GM19193 (cell line): Measurements from ENCODE around the gene ARHGEF28.

Experiments used
- POLR2A ChIP-seq: IDR thresholded peaks from 4 replicates; pipeline ENCODE4 v1.6.1; 2011; ENCODE audit not compliant: insufficient read depth, insufficient read length; ENCODE audit errors: extremely low read depth

Gene ARHGEF28

DNA sequence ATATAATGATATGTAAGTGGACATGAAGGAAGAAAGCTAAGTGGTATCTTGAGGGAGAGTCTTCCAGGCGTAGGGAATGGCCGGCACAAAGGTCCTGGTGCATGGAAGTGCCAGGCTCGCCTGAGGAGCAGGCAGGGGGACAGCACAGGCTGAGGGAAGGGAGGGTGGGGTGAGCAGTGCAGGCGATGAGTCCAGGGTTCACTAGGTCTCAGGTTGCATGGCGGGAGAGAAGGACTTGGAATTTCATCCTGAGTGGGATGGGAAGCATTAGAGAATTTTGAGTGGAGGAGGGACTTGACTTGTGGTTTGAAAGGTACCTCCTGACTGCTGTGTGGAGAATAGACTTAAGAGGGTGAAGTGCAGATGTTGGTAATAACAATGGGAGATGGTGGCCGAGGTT, 268.9 kb downstream of the ARHGEF28 start:
- no peak for TF ChIP-seq POLR2A

DNA sequence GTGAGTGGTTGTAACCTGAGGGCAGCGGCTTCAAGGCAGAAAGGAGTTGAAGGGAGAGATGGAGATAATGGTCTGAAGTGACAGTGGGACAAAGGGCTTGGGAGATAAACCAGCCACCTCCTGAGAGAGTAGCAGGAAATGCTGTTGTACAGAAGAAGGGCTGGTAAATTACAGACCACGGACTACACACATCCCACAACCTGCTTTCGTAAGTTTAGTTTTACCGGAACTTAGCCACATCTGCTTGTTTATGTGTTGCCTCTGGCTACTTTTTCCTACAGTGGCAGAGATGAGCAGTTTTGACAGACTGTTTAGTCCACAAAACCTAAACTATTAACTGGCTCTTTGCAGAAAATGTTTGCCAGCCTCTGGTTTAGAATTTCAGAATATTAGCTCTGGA, 269.5 kb downstream of the ARHGEF28 start:
- no peak for TF ChIP-seq POLR2A

DNA sequence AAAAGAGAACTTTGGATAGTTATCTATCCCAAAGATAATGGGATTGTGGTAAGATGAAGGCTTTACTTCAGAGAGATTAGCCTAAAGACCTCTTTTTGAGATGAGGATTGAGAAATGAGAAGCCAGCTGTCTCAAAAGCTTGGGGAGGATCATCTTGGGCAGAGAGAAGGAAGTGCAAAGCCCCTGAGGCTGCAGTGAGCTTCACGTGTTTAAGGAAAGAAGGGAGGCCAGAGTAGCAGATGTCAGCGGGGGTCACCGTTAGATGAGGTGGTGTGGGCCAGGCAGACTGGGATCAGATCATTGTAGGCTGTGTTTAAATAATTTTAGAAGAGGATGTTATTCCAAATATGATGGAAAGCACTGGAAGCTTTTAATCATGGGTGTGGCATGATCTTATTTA, 270.1 kb downstream of the ARHGEF28 start:
- TF ChIP-seq POLR2A = no peak

DNA sequence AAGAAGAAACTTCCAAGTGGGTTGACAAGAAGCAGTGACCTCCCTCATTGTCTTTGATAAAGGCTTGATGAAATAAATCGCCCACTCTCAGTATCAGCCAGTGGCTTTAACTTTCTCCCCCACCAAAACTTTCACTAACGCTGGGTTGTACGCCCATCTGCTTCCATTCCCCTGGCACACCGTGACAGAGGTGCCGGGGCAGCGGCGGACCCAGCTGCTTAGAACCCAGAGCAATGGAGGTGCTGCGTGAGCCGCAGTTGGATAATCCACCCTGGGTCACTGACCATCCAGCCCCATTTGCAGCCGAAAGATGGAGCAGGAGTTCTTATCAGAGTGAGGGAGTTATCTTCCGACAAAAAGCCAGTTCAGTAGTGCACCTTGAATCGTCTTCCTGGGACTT, 270.7 kb downstream of the ARHGEF28 start:
- TF ChIP-seq POLR2A = no peak

DNA sequence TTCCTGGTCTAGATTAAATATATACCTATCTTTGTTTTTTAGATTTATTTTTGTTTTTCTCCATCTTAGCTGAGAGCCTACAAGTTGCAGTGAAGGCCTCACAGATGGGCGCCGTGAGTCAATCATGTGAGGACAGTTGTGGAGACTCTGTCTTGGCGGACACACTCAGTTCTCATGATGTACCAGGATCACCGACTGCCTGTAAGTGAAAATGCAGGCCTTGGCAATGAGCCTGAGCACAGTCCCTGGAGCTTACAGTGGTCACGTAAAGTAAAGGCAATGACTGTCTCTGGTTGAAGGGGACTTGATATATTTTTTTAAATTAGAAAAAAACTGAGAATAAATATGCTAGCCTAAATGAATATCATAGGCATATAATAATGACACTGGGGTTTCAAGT, 271.9 kb downstream of the ARHGEF28 start:
- TF ChIP-seq POLR2A = no peak

DNA sequence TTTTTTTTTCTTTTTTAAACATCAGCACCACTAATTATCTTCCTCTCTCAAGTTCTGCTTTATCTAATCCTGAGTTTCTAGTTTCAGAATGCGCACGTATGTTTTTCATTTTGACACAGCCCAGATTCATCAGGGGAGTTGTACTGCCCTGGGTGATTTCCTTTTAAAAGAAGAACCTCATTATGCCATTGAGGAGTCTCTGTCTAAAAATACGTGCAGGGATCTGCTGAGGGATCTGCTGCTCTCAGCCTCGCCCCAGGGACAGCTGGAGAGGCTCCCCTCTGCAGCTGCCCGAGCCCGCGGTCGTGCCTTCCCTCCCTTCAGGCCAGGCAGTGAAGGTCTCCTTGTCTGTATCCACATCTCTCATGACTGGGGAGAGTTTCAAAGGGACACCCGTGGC, 273.1 kb downstream of the ARHGEF28 start:
- TF ChIP-seq POLR2A = no peak

DNA sequence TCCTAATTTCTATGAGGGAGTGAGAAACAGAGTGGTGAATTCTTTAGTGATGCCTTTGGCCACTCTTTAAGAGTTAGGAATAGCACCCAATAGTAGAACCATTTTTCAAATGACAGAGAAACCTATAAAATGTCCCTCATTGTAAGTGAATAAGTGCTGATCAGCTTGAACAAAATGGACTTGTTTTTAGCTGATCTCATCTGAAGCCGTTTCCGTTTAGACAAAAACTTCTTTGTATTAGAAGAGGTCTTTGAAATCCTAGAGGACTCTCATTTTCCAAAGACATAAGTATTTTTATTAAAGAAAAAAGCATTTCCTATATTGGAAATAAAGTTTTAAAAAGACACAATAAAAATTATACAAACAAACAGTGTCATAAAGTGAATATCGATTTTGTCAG, 273.9 kb downstream of the ARHGEF28 start:
- no peak for TF ChIP-seq POLR2A

DNA sequence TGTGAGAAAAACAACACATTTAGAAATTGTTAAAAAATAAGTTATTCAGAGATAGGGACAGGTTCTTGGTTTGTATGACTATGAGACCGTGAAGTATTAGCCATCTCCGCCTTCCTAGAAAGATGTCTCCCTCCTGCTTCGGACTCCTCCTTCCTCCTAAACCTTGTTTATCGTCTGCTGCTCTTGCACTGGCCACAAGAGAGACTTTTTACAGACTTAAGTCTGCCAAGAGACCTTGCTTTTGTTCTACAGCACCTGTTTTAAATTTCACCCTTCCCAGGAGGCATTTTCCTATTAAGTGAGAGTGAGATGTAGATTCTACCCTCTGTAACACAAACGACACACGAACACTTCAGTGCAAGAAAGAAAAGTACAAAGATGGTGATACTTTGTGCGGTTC, 274.6 kb downstream of the ARHGEF28 start:
- TF ChIP-seq POLR2A = no peak

DNA sequence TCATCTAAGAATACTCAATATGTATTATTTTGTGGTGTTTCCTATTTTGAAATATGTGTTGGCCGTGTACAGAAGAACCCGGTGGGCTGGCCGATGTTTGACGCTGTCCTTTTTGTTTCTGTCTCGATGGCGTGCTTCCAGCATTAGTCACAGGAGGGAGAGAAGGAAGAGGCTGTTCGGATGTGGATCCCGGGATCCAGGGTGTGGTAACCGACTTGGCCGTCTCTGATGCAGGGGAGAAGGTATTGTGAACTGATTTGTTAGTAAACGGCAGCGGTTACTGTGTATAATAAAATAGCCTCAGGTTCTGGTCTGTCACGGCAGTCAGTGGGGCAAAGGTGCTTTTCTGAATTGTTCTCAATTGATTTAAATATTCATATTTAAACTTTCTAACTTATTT, 275.0 kb downstream of the ARHGEF28 start:
- TF ChIP-seq POLR2A = no peak

DNA sequence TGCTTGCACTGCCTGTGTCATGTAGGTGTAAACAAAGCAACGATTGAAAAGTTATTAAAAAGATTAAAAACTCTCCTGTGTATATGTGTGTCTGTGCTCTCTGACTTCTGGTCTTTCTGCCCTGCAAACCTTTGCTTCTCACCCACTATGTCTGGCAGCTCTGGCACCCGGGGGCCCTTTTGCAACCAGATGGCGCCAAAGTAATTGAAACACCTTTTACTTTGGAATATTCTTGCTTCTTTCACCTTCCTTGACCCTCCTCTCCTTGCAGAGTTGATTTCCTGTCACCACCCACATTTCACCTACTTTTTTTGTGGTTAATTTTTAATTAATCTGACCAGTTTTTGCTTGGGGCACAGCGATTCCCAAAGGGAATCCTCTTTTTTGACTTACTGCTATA, 275.5 kb downstream of the ARHGEF28 start:
- TF ChIP-seq POLR2A = no peak

DNA sequence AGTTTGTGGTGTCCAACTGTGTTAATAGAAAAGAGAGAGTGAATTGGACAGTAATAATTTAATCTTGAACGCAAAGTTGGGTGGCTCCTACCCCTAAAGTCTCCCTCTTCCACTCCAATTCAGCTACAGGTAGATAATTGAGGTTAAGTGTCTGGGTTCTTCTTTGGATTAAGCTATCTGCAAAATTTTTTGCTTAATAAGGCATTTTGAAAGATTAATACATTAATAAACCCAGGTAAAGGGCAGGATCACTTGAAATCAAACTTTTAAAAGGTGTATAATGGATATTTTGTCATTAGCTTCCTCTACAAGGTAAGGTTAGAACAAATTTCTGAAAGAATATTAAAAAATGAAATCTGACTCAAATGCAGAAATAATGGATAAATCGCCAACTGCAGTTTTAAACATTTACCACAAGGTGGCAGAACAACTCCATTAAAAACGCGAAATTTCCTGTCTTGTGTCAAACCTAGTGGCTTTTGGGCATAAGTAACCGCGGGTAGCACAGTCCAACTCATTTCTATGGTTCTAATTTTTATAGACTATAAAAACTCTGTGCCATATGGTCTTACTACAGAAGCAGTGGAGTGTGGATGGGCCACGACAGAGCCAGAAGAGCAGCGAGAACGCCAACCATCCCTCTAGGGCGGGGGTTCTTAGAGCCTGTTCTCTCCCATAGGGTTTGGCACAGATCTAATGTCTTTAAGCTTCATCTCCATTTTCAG, 276.5 kb downstream of the ARHGEF28 start:
- TF ChIP-seq POLR2A = no peak

DNA sequence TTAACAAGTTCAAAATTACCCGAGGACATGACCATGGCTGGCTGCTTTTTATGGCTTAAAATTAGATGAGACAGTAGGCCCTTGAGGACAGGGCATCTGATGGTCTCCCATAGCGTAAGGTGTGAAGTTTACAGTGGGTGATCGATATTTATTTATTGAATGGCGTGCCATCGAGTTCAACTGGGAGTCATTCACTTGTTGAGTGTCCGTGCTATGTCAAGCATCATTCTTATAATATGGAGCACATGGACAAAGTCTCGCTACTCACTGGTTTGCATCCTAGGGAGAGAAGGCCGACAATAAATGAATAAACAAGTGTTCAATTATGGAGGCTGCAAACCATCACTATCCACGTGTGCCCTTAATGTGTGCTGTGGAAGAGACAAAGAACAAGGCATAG, 277.2 kb downstream of the ARHGEF28 start:
- no peak for TF ChIP-seq POLR2A

DNA sequence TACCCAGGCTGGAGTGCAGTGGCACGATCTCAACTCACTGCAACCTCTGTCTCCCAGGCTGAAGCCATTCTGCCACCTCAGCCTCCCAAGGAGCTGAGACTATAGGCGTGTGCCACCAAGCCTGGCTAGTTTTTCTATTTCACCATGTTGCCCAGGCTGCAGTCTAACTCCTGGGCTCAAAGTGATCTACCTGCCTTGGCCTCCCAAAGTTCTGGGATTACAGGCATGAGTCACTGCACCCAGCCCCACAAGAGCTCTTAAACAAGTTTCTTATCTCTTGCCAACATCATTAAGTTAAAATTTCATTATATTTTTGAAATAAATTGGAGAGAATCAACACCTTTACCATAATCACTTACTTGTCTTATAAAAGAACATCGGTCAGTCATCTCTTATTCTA, 280.3 kb downstream of the ARHGEF28 start:
- no peak for TF ChIP-seq POLR2A

DNA sequence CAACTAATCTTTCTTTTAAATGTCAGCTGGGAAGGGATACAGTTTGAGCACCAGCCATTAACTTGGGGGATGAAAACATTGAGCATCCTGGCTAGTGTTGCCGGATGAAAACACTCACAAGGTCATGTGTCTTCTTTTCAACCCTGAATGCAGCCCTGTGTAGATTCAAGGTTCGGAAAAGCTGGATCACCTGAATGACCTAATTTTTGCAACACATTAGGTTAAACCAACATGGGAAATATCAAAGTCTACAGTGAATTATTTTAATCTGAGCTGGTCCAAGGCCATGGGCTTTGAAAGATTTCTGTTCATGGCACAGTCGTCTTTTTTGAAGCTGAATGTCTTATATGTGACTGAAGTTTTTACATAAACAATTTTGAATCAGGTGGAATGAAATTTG, 281.2 kb downstream of the ARHGEF28 start:
- no peak for TF ChIP-seq POLR2A

DNA sequence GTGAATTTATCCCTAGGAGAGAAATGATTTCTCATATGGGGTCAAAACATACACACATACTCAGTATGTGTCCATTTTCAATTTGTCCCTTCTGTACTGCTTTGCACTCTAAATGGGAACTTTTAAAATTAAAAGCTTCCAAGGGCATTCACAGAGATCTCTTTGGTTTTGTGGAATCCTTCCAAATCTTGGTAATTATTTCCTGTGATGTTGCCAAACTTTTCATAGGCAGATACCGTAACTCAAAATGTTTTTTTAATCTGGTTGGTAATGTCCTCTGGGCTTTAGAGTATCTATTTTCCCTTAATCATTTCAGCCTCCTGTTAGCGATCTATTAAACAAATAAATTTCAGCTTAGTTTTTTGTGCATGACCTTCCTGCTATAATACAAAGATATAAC, 282.4 kb downstream of the ARHGEF28 start:
- no peak for TF ChIP-seq POLR2A

DNA sequence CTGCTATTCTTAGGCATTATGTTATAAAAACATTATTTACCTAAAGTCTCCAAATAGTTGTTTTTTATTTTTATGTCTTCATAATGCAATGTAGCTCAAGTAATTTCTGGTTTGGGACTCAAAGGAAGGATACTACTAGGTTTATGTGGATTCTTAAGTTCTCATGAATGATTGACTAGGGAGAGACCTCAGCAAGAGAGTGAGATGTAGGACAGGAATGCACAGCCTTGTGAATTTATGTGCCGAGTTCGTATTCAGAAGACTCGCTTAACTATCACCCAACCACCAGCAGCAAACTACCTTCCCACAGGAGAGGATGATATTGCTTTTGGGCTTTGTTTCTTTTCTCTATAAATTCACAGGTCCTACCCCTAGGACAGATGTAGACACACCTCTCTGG, 282.9 kb downstream of the ARHGEF28 start:
- TF ChIP-seq POLR2A = no peak

DNA sequence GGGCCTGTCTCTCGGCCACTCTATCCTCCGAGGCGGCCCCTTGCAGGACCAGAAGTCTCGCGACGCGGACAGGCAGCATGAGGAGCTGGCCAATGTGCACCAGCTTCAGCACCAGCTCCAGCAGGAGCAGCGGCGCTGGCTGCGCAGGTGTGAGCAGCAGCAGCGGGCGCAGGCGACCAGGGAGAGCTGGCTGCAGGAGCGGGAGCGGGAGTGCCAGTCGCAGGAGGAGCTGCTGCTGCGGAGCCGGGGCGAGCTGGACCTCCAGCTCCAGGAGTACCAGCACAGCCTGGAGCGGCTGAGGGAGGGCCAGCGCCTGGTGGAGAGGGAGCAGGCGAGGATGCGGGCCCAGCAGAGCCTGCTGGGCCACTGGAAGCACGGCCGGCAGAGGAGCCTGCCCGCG, 283.5 kb downstream of the ARHGEF28 start:
- TF ChIP-seq POLR2A = no peak

DNA sequence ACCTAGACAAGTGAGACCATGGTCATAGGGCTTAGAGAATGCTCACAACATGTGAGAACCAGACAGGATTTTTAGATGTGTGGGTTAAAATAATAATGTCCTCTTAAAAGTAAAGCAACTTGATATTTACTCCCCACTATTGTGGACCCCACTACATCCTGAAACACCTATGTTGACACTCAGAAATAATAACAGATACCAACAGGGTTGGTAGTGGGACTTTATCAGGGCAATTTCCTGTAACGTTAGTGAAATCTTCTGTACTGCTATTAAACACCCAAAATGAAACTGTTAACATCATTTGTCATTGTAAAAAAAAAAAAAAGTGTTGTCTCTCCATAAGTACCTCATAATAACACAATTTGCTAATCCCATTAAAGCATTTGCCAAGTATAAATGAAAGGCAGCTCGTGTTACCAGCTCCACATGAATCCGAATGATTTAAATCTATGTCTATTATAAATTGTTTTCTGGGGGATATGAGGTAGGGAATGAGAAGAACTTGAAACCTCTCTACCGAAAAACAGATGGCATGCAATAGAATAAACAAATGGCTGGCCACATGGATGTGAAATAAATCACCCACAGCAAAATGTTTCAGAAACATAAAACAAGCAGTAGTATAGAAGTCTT, 285.9 kb downstream of the ARHGEF28 start:
- no peak for TF ChIP-seq POLR2A

DNA sequence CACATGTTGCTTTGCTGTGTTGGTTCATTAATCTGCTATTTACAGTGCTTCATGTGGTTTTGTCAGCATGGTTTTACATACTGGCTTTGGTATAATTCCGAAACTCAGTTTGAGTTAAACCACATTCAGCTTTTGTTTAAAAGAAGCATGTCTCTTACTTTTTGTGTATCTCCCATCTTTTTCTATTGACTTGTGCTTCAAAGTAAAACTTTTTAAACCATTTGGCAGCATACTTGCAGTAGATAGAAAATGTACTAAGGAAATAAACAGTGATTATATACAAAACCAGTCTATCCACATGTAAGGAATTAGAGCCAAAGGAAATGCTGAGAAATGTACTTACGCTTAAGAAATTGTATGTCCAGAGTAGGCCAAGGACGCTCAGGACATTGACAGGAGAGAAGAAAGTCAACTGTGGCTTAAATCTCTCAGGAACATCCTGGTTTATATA, 286.9 kb downstream of the ARHGEF28 start:
- no peak for TF ChIP-seq POLR2A
